Pancreas (tissue), 10 donors: ENCODE measurements around the gene UTP4. TPM values are rescaled to one million over a fixed set of nuclear protein-coding genes. Genes with fewer than 3 reads are reported as not detected.

Experiments used
- ATAC-seq, 4 donors: fragments of 200-7000 bp; cut with Tn5 transposase; one replicate each; pipeline versions ENCODE4 v1.8.0 to v1.9.1; 2020; ENCODE audit warnings: mild to moderate bottlenecking in 4 of 4, moderate library complexity in 4 of 4
- DNase-seq, 6 donors: peaks; one replicate each; pipeline ENCODE4 v3.0.0-alpha.2; 2020
- FAIRE-seq: peaks from 2 replicates; lab custom pipeline; 2012; peaks lifted over from hg19 to GRCh38; lab: Jason Lieb, UNC
- H3K27ac ChIP-seq, 4 donors: fragments of 200-600 bp; sonication (generic); 1 replicate in 3 of 4; 2 replicates in 1 of 4; pipeline versions ENCODE4 v1.5.0 to v1.8.0; 2020
- H3K27me3 ChIP-seq, 4 donors: fragments of 200-600 bp; one replicate each; pipeline ENCODE4 v1.8.0; 2021
- H3K36me3 ChIP-seq, 3 donors: fragments of 200-600 bp; sonication (generic) in 1 of 3; one replicate each; pipeline versions ENCODE4 v1.5.0 to v1.8.0; 2020 to 2021
- H3K4me1 ChIP-seq, 3 donors: fragments of 200-600 bp; one replicate each; pipeline ENCODE4 v1.8.0; 2021
- H3K4me3 ChIP-seq, 4 donors: fragments of 200-600 bp; sonication (generic) in 2 of 4; one replicate each; pipeline versions ENCODE4 v1.5.0 to v1.8.0; 2020 to 2021
- H3K9me3 ChIP-seq, 4 donors: fragments of 200-600 bp; one replicate each; pipeline ENCODE4 v1.8.0; 2021
- CTCF ChIP-seq, 4 donors: fragments of 200-600 bp; sonication (generic) in 3 of 4; IDR thresholded peaks; one replicate each; pipeline versions ENCODE4 v1.5.0 to v1.8.0; 2021; ENCODE audit warnings: antibody characterized with exemption in 4 of 4
- WGBS, 2 donors: extraction: QIAGEN DNeasy Blood & Tissue Kit; methylation state at CpG; one replicate each; pipeline ENCODE4 v1.1.7; 2013; 5-methylcytosine and 5-hydroxymethylcytosine counted together
- intact Hi-C, 3 donors: fragments of 100-400 bp; cut with DNase I; formaldehyde crosslinking; loops; one replicate each; pipeline versions ENCODE4 v1.11.1 to v1.14.2; 2022
- polyA plus RNA-seq, 2 donors: library from polyadenylated mRNA; stranded (reverse); fragments of 200-250 nt; gene quantifications; one replicate each; pipeline ENCODE4 v1.2.3, GENCODE V29; 2013
- total RNA-seq, 6 donors: library from RNA; stranded (reverse); fragmentation: NEBNext Ultra II Directional in 4 of 6; extraction: Animal tissue kit (Norgen Biotek cat#: 25700) in 4 of 6; gene quantifications; one replicate each; pipeline versions ENCODE4 v1.2.1 to v1.2.4, GENCODE V29; 2021 to 2023
- donor health status: healthy with polysubstance abuse.
- donor health status: DM: no; HTN: no; CAD: no; lungs with moderate emphysema.
- donor health status: DM: no; HTN: no; CAD: no.
- donor health status: control.
- donor health status: control.
- donor health status: Bipolar disorder and iron deficiency.
- donor health status: DM: yes; HTN: yes; CAD: no.
- donor health status: DM: no; HTN: no; CAD: no.
- donor health status: DM: no; HTN: no; CAD: no.
- donor health status: DM: yes; HTN: yes; CAD: no.

UTP4 gene
- total RNA-seq, result 10 to 100 TPM; 21.2 to 29.0 (median 23.1) TPM
- 10 to 100 TPM; 11.6 to 19.1 TPM for polyA plus RNA-seq

DNA sequence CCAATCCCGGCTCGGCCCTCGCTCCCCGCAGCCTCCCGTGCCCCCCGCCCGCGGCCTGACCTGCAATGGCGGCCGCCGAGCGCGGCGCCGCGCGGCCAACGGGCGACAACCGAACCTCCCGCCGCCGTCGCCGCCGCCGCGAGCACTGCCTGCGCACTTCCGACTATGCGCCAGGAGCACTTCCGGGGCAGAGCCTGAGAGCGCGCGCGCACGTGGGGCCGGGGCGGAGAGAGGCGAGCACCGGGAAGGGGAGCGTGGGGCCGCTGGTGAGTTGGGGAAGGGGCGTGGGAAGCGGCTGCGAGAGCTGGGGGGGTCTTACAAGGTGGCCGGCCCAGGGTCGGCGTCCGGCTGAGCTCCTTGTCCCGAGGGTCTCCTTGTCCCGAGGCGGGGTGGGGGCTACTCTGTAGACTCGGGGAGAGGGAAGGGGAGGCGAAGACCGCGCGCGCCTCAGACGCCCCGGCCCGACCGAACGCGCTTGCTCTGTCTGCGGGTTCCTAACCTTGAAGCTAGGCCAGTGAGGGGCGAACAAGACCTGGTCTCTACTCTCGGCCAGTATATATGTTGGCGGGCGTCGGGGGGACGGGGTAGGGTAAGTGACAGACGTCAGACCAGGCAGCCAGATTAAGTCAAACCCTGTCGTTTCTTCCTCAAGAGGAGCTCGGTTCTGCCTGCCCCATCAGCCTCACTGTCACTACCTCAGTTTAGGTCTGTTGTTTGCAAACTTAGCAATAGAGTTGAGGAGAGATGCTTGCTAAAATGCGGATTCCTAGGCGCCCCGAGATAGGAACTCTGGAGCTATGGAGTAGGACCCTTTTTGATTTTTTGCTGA, at the start of gene UTP4, which contains the start of gene CHTF8:
TSS of gene UTP4 (plus strand) at position 226 of the 829 bp plus-strand sequence. CDS start 811 bp downstream, outside the sequence.
TSS of gene CHTF8 (minus strand) at position 165 of the 829 bp plus-strand sequence. CDS start 11,130 bp downstream, outside the sequence.
- H3K9me3 ChIP-seq, result no peaks in the 10 kb centered on the region
- H3K4me3 ChIP-seq, result peak within 1 kb of the TSS; percentile 55 to 84 (median 74)
- H3K27me3 ChIP-seq, result no peaks in the 10 kb centered on the region
- TF ChIP-seq CTCF (IDR thresholded peaks at IDR 0.05), result no peak
- H3K4me1 ChIP-seq, result peaks cover 7 to 22% (median 15%) of the 10 kb centered on the region in 3 donors
- ATAC-seq (peak; percentile 92 to 97 (median 94)), FAIRE-seq (no peak), DNase-seq (peak; percentile 81 to 94 (median 86))
- 0 to 1% methylated on average over 61 to 78 of the region's 78 CpGs for WGBS, 2 donors
- H3K27ac ChIP-seq, result peak within 1 kb of the TSS; percentile 31 to 84 (median 76)
- intact Hi-C loops, result no loop called here
- no peaks in the 10 kb centered on the region for H3K36me3 ChIP-seq

DNA sequence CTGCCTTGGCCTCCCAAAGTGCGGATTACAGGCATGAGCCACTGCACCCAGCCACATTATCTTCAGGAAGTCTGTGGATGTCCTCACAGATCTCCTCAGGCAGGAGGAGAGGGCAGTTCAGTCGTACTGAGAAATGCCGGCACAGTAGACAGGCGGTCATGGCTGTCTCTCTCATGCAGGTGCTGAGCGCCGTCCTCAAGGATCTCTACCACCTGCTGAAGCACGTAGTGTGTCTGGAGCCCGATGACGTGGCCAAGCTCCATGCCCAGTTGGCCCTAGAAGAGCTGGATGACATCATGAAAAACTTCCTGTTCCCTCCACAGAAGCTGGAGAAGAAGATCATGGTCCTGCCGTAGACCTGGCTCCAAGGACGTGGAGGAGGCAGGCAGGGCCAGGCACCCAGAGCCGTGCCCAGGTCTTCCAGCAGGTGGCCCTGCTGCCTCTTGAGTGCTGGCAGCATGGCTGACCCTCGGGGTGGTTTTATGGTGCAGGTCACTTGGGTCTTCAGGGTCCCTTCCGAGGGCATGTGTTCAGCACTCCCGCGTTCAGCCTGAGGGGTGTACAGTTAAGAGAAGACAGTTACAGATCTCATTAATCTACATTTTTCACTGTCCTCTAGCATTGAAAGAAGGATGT, 49.0 kb upstream of the UTP4 start:
- Histone ChIP-seq H3K36me3 (no peaks in the 10 kb centered on the region), H3K27me3 (no peaks in the 10 kb centered on the region), H3K9me3 (no peaks in the 10 kb centered on the region), H3K4me1 (no peaks in the 10 kb centered on the region), H3K27ac (no peak overlapping the region), H3K4me3 (no peak overlapping the region)
- DNase-seq (no peak), ATAC-seq (peak in 1 of 4 donors; percentile 48), FAIRE-seq (no peak)
- no peak for TF ChIP-seq CTCF (IDR thresholded peaks at IDR 0.05)
- WGBS, 2 donors, result 87 to 90% methylated on average over 16 of the region's 16 CpGs
- intact Hi-C loops, result no loop called here

- Histone ChIP-seq H3K27ac (no peak overlapping the region), H3K9me3 (no peaks in the 10 kb centered on the region), H3K4me3 (no peak overlapping the region), H3K27me3 (no peaks in the 10 kb centered on the region), H3K4me1 (peaks cover 0 to 4% (median 0%) of the 10 kb centered on the region in 3 donors), H3K36me3 (no peaks in the 10 kb centered on the region)
- 70 to 75% methylated on average over 2 of the region's 2 CpGs for WGBS, 2 donors
- TF ChIP-seq CTCF (IDR thresholded peaks at IDR 0.05), result no peak
- ATAC-seq, result no peak
- FAIRE-seq, result no peak
- no peak for DNase-seq
- intact Hi-C loops, result no loop called here
Observed at GRCh38 chr16:69084289-69084688, 48.2 kb upstream of the UTP4 start.

- no peak for TF ChIP-seq CTCF (IDR thresholded peaks at IDR 0.05)
- FAIRE-seq, result no peak
Observed at GRCh38 chr16:69085032-69085695, 47.3 kb upstream of the UTP4 start.

More at GRCh38 chr16:69085032-69085695, 47.3 kb upstream of the UTP4 start:
- H3K9me3 ChIP-seq, result no peaks in the 10 kb centered on the region
- intact Hi-C loops, result no loop called here
- WGBS, 2 donors, result 82% methylated on average over 5 of the region's 5 CpGs
- H3K27me3 ChIP-seq, result no peaks in the 10 kb centered on the region
- ATAC-seq (no peak), DNase-seq (no peak)
- peaks cover 0 to 13% (median 0%) of the 10 kb centered on the region in 3 donors for H3K4me1 ChIP-seq
- no peak overlapping the region for H3K27ac ChIP-seq
- H3K36me3 ChIP-seq, result no peaks in the 10 kb centered on the region
- no peak overlapping the region for H3K4me3 ChIP-seq
